ENCODE data around the gene GLRA1. TPM values are rescaled to one million over a fixed set of nuclear protein-coding genes. Genes with fewer than 3 reads are reported as not detected.
"Not testable (repeated sequence)": the region's sequence is repeated elsewhere in the genome, so short reads cannot be mapped to it uniquely, and the experiment has no call there.

Gene GLRA1
- total and polyA plus RNA-seq, 2 donors from 2014 or later = not detected

DNA sequence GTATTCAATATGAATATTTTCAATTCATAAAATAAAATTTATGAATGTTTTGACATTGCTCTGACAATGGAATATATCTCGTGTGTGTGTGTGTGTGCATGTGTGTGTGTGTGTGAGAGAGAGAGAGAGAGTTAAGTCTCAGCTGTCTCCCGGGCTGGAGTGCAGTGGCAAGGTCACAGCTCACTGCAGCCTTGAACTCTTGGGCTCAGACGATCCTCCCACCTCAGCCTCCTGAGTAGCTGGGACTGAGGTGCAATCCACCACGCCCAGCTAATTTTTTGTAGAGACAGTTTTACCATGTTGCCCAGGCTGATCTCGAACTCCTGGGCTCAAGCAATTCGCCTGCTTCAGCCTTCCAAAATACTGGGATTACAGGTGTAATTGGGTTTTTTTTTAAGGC lies 136.8 kb downstream of the GLRA1 start:
- H3K36me3 ChIP-seq (ENCODE audit: control insufficient read depth in 2 of 3, insufficient read depth in 3 of 3, low read length in 3 of 3) = peaks cover 11 to 26% (median 17%) of the 10 kb centered on the region in 3 donors
- H3K27ac ChIP-seq (ENCODE audit: low read depth in 2 of 2, low read length in 2 of 2) = no peak overlapping the region
- no peak for TF ChIP-seq CTCF (IDR thresholded peaks at IDR 0.05; ENCODE audit: borderline replicate concordance, extremely low read depth, insufficient read depth)
- no peak overlapping the region for H3K4me3 ChIP-seq (ENCODE audit: low read length in 3 of 3)
- no peak for DNase-seq
- no peaks in the 10 kb centered on the region for H3K27me3 ChIP-seq (ENCODE audit: control insufficient read depth, insufficient read depth, low read length)
- H3K4me1 ChIP-seq (ENCODE audit: control insufficient read depth in 2 of 3, insufficient read depth in 2 of 3, low read depth in 1 of 3, low read length in 3 of 3) = peaks cover 0 to 4% (median 0%) of the 10 kb centered on the region in 3 donors
- intact Hi-C loops (cut with DNase I) = no loop called here
- FAIRE-seq = no peak
- H3K9me3 ChIP-seq (ENCODE audit: control insufficient read depth in 2 of 3, insufficient read depth in 1 of 3, low read length in 3 of 3) = no peaks in the 10 kb centered on the region
- no peak overlapping the region for H3K9ac ChIP-seq (ENCODE audit: low read length in 3 of 3)

DNA sequence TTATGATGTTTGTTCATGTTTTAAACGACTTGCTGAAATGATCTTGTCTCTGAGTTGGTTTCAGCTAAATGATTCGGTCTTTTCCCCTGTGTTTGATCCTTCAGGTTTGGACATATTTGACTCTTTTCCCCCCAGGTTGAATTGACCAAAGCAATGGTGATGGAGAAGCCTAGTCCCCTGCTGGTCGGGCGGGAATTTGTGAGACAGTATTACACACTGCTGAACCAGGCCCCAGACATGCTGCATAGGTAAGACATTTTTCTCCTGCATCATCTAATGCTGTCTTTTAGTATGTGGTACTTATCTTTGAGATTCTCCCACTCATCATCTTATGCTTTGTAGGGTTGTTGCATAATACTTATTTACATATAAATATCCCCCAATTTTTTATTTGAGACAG lies 138.2 kb downstream of the GLRA1 start:
- intact Hi-C loops (cut with DNase I) = no loop called here
- Histone ChIP-seq H3K9me3 (ENCODE audit: control insufficient read depth in 2 of 3, insufficient read depth in 1 of 3, low read length in 3 of 3) (no peaks in the 10 kb centered on the region), H3K27ac (ENCODE audit: low read depth in 2 of 2, low read length in 2 of 2) (no peak overlapping the region), H3K27me3 (ENCODE audit: control insufficient read depth, insufficient read depth, low read length) (no peaks in the 10 kb centered on the region), H3K4me1 (ENCODE audit: control insufficient read depth in 2 of 3, insufficient read depth in 2 of 3, low read depth in 1 of 3, low read length in 3 of 3) (peaks cover 0 to 4% (median 3%) of the 10 kb centered on the region in 3 donors), H3K36me3 (ENCODE audit: control insufficient read depth in 2 of 3, insufficient read depth in 3 of 3, low read length in 3 of 3) (peaks cover 7 to 14% (median 13%) of the 10 kb centered on the region in 3 donors), H3K4me3 (ENCODE audit: low read length in 3 of 3) (no peak overlapping the region), H3K9ac (ENCODE audit: low read length in 3 of 3) (no peak overlapping the region)
- no peak for FAIRE-seq
- no peak for TF ChIP-seq CTCF (IDR thresholded peaks at IDR 0.05; ENCODE audit: borderline replicate concordance, extremely low read depth, insufficient read depth)
- DNase-seq = no peak

GRCh38 chr5:151784141-151784540 lies 140.5 kb downstream of the GLRA1 start:
- peaks cover 0 to 14% (median 4%) of the 10 kb centered on the region in 3 donors for H3K4me1 ChIP-seq (ENCODE audit: control insufficient read depth in 2 of 3, insufficient read depth in 2 of 3, low read depth in 1 of 3, low read length in 3 of 3)
- H3K36me3 ChIP-seq (ENCODE audit: control insufficient read depth in 2 of 3, insufficient read depth in 3 of 3, low read length in 3 of 3) = peaks cover 0 to 3% (median 0%) of the 10 kb centered on the region in 3 donors
- FAIRE-seq (no peak), DNase-seq (no peak)
- H3K4me3 ChIP-seq (ENCODE audit: low read length in 3 of 3) = no peak overlapping the region
- no peak for TF ChIP-seq CTCF (IDR thresholded peaks at IDR 0.05; ENCODE audit: borderline replicate concordance, extremely low read depth, insufficient read depth)
- no peak overlapping the region for H3K27ac ChIP-seq (ENCODE audit: low read depth in 2 of 2, low read length in 2 of 2)
- H3K27me3 ChIP-seq (ENCODE audit: control insufficient read depth, insufficient read depth, low read length) = no peaks in the 10 kb centered on the region
- intact Hi-C loops (cut with DNase I) = no loop called here
- no peak overlapping the region for H3K9ac ChIP-seq (ENCODE audit: low read length in 3 of 3)
- H3K9me3 ChIP-seq (ENCODE audit: control insufficient read depth in 2 of 3, insufficient read depth in 1 of 3, low read length in 3 of 3) = no peaks in the 10 kb centered on the region

DNA sequence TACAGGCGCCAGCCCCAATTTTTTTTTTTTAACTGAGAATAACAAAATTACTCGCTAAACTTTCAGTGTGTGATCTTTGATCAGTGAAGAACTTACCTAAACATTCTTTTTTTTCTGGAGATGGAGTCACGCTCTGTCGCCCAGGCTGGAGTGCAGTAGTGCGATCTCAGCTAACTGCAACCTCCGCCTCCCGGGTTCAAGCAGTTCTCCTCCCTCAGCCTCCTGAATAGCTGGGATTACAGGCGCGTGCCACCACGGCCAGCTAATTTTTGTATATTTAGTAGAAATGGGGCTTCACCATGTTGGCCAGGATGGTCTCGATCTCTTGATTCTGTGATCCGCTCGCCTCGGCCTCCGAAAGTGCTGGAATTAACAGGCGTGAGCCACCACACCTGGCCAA lies 141.0 kb downstream of the GLRA1 start:
- DNase-seq; H3K9me3 ChIP-seq (ENCODE audit: control insufficient read depth in 2 of 3, insufficient read depth in 1 of 3, low read length in 3 of 3); H3K36me3 ChIP-seq (ENCODE audit: control insufficient read depth in 2 of 3, insufficient read depth in 3 of 3, low read length in 3 of 3); intact Hi-C loops (cut with DNase I); H3K27ac ChIP-seq (ENCODE audit: low read depth in 2 of 2, low read length in 2 of 2); H3K9ac ChIP-seq (ENCODE audit: low read length in 3 of 3); FAIRE-seq; H3K4me3 ChIP-seq (ENCODE audit: low read length in 3 of 3); H3K27me3 ChIP-seq (ENCODE audit: control insufficient read depth, insufficient read depth, low read length): not testable (repeated sequence)
- peaks cover 0 to 14% (median 4%) of the 10 kb centered on the region in 3 donors for H3K4me1 ChIP-seq (ENCODE audit: control insufficient read depth in 2 of 3, insufficient read depth in 2 of 3, low read depth in 1 of 3, low read length in 3 of 3)
